ENCODE data around the gene RPS21.

The RPS21 gene

GRCh38 chr20:62386383-62387218 lies at the start of gene RPS21:
TSS of gene RPS21 (plus strand) at chr20:62387103. CDS start at chr20:62387339, 236 bp downstream.
- peak; percentile 96 for DNase-seq

DNA sequence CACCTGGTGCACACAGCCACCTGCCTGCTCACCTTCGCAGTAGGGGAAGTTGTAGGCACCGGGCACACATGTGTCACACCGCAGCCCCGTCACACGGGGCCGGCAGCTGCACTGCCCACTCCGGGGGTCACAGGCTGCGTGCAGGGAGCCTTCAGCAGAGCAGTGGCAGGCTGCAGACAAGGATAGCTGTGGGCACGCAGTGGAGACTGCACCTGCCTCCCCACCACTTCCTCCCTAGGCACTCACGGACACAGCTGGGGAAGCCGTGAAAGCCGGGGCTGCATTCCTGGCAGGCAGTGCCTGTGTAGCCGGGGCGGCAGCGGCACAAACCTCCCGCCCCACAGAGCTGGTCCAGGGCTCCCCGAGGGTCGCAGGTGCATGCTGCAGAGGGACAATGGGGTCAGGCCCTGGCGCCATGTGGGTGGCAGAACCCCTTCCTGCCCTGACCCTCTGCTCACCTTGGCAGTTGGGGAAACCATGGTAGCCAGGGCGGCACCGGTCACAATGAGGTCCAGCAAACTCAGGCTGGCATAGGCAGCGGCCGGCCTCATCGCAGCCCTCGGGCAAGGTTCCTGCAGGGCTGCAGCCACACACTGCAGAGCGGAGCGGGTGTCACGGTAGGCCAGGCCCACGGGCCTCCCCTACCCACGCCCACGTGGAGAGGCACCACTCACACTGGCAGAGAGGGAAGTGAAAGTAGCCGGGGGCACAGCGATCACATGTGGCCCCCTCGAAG lies 49.2 kb upstream of the RPS21 start:
- no peak for DNase-seq

DNA sequence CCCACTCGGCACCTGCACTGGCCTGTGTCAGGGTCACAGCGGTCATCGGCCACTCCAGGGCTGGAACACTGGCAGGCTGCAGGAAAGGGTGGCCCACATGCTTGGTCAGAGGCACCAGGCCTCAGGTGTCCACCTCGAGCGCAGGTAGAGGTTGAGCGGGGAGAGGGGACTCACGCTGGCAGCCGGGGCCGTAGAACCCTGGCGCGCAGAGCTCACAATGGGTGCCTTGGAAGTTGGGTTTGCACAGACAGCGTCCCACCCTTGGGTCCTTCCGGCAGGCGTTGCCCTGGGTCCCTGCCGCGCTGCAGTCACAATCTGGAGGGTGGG lies 48.6 kb upstream of the RPS21 start:
- no peak for DNase-seq

- DNase-seq: no peak
Observed at GRCh38 chr20:62339647-62340062, 47.2 kb upstream of the RPS21 start.

DNA sequence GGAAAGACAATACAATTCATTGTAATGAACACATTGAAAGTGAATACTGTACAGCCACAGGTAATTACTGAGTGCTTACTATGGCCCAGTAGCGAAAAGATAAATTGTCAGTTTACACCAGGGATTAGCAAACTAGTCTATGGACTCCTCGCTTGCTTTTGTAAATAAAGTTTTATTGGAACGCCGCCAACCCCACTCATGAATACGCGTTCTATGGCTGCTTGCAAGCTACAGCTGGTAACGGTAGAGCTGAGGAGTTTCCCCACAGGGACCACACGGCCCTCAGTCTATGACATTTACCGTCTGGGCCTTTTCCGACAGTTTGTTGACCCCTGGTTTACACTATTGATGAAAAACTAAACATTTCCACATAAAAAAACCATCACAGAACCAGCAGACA lies 44.0 kb upstream of the RPS21 start:
- no peak for DNase-seq

GRCh38 chr20:62344092-62344491 lies 42.8 kb upstream of the RPS21 start:
- DNase-seq: no peak

- DNase-seq: no peak
Observed at GRCh38 chr20:62344782-62345181, 42.1 kb upstream of the RPS21 start.

- DNase-seq: peak; percentile 16
Observed at GRCh38 chr20:62345681-62346370, 41.1 kb upstream of the RPS21 start.

DNA sequence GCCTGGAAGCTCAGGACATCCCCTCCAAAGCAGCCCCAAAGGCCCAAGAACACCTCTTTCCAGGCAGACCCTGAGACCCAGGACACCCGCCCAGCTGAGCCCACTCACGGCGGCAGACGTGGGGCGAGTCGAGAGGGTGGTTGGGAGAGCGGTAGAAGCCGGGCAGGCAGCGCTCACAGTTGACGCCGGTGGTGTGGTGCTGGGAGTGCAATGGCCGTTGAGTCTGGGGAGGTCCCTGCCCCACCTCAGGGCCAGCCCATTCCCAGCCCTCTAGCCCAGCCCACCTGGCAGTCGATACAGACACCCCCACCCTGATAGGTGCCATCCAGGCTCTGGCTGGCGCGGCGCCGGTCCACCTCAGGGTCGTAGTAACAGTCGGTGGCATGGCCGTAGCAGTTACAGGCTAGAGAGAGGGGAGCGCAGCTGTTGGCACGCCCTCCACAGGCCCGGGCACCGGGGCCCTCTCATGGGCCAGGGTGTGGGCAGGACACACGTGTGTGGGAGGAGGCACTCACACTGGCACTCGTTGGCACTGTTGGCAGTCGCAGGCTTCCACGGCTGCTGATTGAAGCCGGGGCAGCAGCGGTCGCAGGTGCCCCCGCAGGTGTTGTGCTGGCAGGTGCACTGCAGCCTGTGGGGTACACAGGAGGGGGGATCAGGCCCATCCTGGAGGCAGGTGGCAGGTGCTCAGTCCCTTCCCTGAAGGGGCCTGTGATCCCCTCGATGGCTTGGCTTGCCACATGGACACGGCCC lies 40.3 kb upstream of the RPS21 start:
- DNase-seq: peak; percentile 17

DNA sequence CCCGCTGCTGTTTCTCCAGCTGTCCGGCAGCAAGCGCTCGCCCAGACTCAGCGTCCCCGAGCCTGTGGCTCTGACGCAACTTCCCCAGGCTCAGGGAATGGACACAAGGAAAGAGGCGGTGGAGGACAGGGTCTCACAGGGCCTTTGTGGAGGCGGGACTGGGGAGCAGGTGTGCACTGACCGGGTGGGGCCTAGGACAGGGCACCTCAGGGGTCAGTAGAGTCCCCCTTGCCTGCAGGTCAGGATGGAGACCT lies 39.8 kb upstream of the RPS21 start:
- DNase-seq: no peak

DNA sequence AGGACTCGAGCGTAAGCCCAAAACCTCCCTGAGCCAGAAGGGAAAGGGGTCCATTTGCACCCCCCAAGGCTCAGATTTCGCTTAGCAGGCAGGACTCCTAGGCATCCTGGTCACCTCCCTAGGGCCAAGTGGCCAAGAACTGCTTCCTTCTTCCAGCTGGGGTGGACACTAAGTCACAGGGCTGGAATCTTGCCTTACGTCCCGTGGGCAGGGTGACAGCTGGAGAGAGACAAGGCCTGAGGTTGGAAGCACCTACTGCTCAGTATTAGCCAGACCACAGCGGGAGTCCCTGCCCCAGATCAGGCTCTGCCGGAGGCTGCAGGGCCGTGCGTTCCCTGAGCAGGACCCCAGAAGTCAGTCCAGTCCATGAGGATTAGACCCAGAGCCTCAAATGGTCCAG lies 39.5 kb upstream of the RPS21 start:
- no peak for DNase-seq

DNA sequence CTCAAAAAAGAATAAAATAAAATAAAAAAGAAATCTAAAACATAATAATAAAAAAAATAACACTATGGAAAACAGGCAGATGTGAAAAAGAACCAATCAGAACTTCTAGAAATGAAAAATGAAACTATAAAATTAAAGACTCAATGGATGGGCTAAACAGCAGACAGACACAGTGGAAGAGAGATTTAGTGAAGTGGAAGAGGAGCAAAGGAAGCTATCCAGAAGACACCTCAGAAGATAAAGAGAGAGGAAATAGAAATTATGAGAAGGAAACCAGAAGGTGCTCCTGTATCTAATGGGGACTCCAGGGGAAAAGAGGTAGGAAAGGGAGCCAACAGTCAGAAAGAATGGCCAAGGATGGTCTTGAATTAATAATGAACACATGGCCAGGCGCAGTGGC lies 38.3 kb upstream of the RPS21 start:
- DNase-seq: no peak

DNA sequence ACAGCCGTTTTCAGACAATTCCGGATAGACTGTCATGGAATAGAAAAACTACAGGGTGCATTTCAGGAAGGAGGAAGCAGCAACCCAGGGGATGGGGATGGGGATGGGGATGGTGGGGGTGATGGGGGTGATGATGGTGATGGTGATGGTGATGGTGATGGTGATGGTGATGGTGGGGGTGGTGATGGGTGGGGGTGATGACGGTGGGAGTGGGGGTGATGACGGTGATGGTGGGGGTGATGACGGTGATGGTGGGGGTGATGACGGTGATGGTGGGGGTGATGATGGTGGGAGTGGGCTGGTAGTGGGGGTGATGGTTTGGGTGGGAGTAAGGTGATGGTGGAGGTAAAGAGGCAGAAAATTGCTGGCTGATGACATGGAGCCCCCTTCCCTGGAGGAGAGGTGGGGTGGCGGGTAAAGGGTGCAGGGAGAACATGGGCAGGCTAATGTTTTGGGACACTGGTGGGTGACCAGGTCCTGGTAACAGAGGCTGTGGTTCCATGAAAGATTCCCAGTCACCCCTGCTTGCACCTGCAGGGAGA lies 37.3 kb upstream of the RPS21 start:
- no peak for DNase-seq

GRCh38 chr20:62350098-62350628 lies 36.7 kb upstream of the RPS21 start:
- DNase-seq: peak; percentile 12

GRCh38 chr20:62350629-62351422 lies 36.1 kb upstream of the RPS21 start:
- peak; percentile 19 for DNase-seq

GRCh38 chr20:62351469-62352401 lies 35.2 kb upstream of the RPS21 start:
- peak; percentile 17 for DNase-seq

- peak; percentile 35 for DNase-seq
Observed at GRCh38 chr20:62352402-62353288, 34.3 kb upstream of the RPS21 start.

- DNase-seq: peak; percentile 18
Observed at GRCh38 chr20:62353289-62354030, 33.4 kb upstream of the RPS21 start.

Measured in right hindlimb (tissue), 1 donor.